ENCODE results near the gene RIOK1. TPM values are rescaled to one million over a fixed set of nuclear protein-coding genes. Genes with fewer than 3 reads are reported as not detected.

Gene RIOK1
- total RNA-seq (10 to 100 TPM in 6 of 10 donors, 1 to 10 TPM in 4; 7.0 to 13.4 (median 11.0) TPM), polyA plus RNA-seq (10 to 100 TPM in 1 of 2 donors, 1 to 10 TPM in 1; 8.4 to 11.1 TPM)
- long read RNA-seq, donor 1, transcript RIOK1-202 (17 exons, 2,810 nt), result major isoform, 17 of 28 reads
- long read RNA-seq, donor 1, partial matches to known transcripts, result 6 of 28 reads
- long read RNA-seq, donor 1, other reads (novel, unspliced or antisense), result 5 of 28 reads
- long read RNA-seq, donor 2, transcript RIOK1-202 (17 exons, 2,810 nt), result major isoform, 9 of 18 reads
- long read RNA-seq, donor 2, partial matches to known transcripts, result 5 of 18 reads
- long read RNA-seq, donor 2, other reads (novel, unspliced or antisense), result 4 of 18 reads
- long read RNA-seq, donor 3, transcript RIOK1-202 (17 exons, 2,810 nt), result major isoform, 44 of 85 reads
- long read RNA-seq, donor 3, partial matches to known transcripts, result 27 of 85 reads
- long read RNA-seq, donor 3, other reads (novel, unspliced or antisense), result 14 of 85 reads

GRCh38 chr6:7389451-7390225 is at the start of gene RIOK1, which contains the start of gene CAGE1:
TSS of gene RIOK1 (plus strand) at chr6:7389808. CDS start at chr6:7390003, 195 bp downstream.
TSS of gene CAGE1 (minus strand) at chr6:7389742. CDS start at chr6:7387173, 2,569 bp downstream.
- 0% methylated on average over 62 of the region's 62 CpGs for WGBS, 2 donors
- Histone ChIP-seq H3K4me3 (peak within 1 kb of the TSS; percentile 68 to 90 (median 80)), H3K36me3 (peaks cover 0 to 22% (median 4%) of the 10 kb centered on the region in 9 donors), H3K27me3 (no peaks in the 10 kb centered on the region), H3K9me3 (no peaks in the 10 kb centered on the region), H3K27ac (peak within 1 kb of the TSS; percentile 49 to 95 (median 90)), H3K4me1 (peaks cover 3 to 28% (median 22%) of the 10 kb centered on the region in 9 donors)
- intact Hi-C loops (cut with DNase I), result loop anchor here in 8 of 10 donors (2.0 to 10.0 kb wide), 7 partner anchors 65 to 277 kb away; partner anchors contain the start of gene SSR1 (in 7 of the 8)
- ATAC-seq, result peak; percentile 99 to 100 (median 100)
- peak; percentile 95 for DNase-seq
- TF ChIP-seq CTCF (IDR thresholded peaks at IDR 0.05), result peak in 5 of 9 donors; percentile 15 to 39 (median 31)

- peaks cover 0 to 8% (median 0%) of the 10 kb centered on the region in 9 donors for H3K4me1 ChIP-seq
- TF ChIP-seq CTCF (IDR thresholded peaks at IDR 0.05), result no peak
- no peak overlapping the region for H3K27ac ChIP-seq
- WGBS, 2 donors, result 88 to 93% methylated on average over 3 of the region's 3 CpGs
- DNase-seq, result no peak
- H3K4me3 ChIP-seq, result no peak overlapping the region
- H3K36me3 ChIP-seq, result no peaks in the 10 kb centered on the region
- ATAC-seq, result no peak
- intact Hi-C loops (cut with DNase I), result no loop called here
- H3K9me3 ChIP-seq, result no peaks in the 10 kb centered on the region
- peaks cover 0 to 13% (median 0%) of the 10 kb centered on the region in 7 donors for H3K27me3 ChIP-seq
These were observed 48.3 kb upstream of the RIOK1 start for GRCh38 chr6:7341271-7341670.

GRCh38 chr6:7341989-7342742 is 47.4 kb upstream of the RIOK1 start:
- intact Hi-C loops (cut with DNase I), result no loop called here
- Histone ChIP-seq H3K4me3 (no peak overlapping the region), H3K27ac (no peak overlapping the region), H3K4me1 (peaks cover 0 to 8% (median 0%) of the 10 kb centered on the region in 9 donors), H3K9me3 (no peaks in the 10 kb centered on the region), H3K36me3 (no peaks in the 10 kb centered on the region), H3K27me3 (peaks cover 0 to 13% (median 0%) of the 10 kb centered on the region in 7 donors)
- TF ChIP-seq CTCF (IDR thresholded peaks at IDR 0.05), result no peak
- DNase-seq (no peak), ATAC-seq (peak in 4 of 8 donors; percentile 81 to 89 (median 84))
- 72 to 75% methylated on average over 9 of the region's 9 CpGs for WGBS, 2 donors
